ENCODE results near the gene PCA3.

PCA3 gene

GRCh38 chr9:76827296-76828080 lies 63.2 kb downstream of the PCA3 start:
- no peak for DNase-seq (ENCODE audit: low read depth in 2 of 2)

DNA sequence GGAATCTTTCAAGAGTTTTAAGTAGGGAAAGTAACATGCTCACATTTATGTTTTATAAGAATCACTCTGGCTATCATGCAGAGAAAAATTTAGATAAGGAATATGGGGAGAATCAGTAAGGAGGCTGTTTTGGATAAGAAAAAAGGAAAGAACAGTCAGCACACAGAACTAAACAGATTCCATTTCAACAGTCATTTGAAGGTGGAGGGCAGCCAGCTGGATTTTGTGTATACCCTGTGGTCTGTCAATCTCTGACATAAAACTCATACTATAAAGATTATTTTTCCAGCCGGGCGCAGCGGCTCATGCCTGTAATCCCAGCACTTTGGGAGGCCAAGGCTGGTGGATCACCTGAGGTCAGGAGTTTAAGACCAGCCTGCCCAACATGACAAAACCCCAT lies 64.2 kb downstream of the PCA3 start:
- no peak for DNase-seq (ENCODE audit: low read depth in 2 of 2)

GRCh38 chr9:76835571-76836283 lies 71.5 kb downstream of the PCA3 start:
- no peak for DNase-seq (ENCODE audit: low read depth in 2 of 2)

Measured in stimulated activated CD4-positive, alpha-beta T cell treated with anti-CD3 and anti-CD28 coated beads, Interleukin-12 subunit alpha, Interleukin-12 subunit beta, amount 100 ng/mL, for 24 hours (primary cell).